Superior temporal gyrus (tissue), 1 donor: ENCODE measurements around the gene FIBP.

Experiments used
- DNase-seq: peaks from one replicate; pipeline ENCODE4 v3.0.0-alpha.2; 2016; ENCODE audit errors: extremely low spot score

FIBP gene

DNA sequence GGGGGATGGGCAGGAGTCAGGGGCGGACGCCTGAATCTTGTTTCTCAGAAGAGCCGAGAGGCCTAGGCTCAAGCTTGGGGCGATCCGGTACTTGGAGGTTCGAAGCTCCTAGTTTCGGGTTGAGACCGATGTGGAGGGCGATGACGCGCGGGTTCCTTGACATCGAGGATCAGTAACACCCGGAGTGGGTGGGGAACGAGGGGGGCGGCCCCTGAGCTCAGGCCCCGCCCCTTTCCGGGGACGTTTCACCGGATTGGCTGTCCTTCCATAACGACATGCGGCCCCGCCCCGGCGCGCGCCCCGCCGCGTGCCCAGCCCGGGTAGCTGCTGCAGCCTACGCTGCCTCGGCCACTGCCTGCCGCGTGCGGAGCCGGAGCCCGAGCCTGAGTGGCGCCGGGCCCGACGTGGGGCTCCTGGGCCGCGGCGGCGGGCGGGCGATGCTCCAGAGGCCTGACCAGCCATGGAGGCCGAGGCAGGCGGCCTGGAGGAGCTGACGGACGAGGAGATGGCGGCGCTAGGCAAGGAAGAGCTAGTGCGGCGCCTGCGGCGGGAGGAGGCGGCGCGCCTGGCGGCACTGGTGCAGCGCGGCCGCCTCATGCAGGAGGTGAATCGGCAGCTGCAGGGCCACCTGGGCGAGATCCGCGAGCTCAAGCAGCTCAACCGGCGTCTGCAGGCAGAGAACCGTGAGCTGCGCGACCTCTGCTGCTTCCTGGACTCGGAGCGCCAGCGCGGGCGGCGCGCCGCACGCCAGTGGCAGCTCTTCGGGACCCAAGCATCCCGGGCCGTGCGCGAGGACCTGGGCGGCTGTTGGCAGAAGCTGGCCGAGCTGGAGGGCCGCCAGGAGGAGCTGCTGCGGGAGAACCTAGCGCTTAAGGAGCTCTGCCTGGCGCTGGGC lies 2.3 kb upstream of the FIBP start, which contains the start of gene CCDC85B:
TSS of gene CCDC85B (plus strand) at position 350 of the 895 bp plus-strand sequence. CDS start at position 461, 111 bp downstream.
- DNase-seq, result peak; percentile 99

- DNase-seq, result no peak
Observed at GRCh38 chr11:65887723-65888162, 528 bp downstream of the FIBP start.

- DNase-seq, result no peak
Observed at GRCh38 chr11:65886826-65887722, 1.2 kb downstream of the FIBP start.

- DNase-seq, result no peak
Observed at GRCh38 chr11:65885808-65886536, 2.3 kb downstream of the FIBP start.

DNA sequence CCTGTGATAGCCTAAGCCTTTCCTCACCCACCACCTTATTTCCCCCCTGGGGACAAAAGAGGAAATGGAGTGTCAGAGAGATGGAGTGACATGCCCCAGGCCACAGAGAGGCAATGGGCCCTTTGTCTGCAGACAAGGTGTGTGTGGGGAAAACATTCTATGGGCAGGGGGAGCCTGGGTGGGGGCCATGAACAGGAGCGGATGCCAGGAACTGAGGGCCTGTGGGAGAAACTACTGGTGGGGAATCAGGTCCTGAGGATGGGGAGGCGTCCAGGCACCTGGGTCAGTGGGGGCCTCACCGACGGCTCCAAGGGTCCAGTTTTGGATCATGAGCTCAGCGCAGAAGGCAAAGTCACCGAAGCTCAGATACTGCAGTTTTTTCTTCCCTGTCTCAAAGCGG lies 3.0 kb downstream of the FIBP start:
- DNase-seq, result no peak

DNA sequence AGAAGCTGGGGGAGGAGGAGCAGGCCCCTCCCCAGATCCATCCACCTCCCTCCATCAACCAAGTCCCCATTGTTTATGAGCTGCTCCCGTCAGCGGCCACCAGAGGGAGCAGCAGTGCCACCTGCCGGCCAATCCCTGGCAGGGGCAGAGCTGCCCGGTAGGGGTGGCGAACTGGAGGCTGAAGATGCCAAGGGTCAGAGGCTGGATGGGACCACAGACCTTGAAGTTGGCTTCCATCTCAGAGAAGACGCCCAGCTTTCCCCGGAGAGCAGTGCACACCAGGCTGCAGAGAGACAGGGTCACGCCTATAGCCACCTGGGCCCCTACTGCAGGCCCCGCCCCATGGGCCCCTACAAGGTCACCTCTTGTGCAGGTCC lies 3.6 kb downstream of the FIBP start:
- DNase-seq, result peak; percentile 84

DNA sequence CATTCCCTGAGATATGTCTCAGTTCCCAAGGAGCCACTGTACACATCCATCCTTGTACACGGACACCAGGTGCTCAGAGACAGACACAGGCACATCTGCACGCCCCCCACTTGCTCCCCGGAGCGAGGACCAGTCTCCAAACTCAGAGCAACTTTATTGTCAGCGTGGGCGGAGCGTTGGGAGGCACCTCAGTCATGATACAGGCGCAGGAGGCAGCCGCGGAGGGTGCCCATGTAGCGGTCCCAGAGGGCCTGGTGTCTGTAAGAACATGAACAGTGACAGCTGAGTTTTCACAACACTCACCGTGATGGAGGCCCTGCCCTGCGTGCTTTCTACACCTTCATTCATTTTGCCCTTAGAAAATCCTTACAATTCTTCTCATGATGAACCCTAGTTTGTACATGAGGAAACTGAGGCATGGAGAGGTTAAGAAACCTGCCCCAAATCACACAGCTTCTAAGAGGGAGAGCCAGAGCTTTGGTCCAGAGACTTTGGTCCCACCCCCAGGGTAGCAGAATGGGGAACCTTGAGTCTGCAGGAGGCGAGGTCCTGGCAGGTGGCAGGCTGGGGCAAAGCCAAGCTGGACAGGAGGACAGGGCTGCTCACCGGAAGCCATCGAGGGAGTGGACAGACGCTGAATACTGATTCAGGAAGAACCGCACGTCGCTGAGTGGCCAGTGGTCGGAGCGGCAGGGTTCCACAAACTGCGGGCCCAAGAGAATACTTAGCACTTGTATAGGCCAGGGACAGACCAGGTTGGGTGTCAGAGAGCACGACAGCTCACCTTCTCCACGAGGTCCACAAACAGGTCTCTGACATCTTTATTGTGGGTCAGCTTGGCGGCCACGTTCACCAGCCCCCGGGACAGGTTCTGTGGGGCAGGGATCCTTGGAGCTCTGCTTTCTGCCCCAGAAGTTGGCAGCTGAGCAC lies 4.2 kb downstream of the FIBP start:
- no peak for DNase-seq

DNA sequence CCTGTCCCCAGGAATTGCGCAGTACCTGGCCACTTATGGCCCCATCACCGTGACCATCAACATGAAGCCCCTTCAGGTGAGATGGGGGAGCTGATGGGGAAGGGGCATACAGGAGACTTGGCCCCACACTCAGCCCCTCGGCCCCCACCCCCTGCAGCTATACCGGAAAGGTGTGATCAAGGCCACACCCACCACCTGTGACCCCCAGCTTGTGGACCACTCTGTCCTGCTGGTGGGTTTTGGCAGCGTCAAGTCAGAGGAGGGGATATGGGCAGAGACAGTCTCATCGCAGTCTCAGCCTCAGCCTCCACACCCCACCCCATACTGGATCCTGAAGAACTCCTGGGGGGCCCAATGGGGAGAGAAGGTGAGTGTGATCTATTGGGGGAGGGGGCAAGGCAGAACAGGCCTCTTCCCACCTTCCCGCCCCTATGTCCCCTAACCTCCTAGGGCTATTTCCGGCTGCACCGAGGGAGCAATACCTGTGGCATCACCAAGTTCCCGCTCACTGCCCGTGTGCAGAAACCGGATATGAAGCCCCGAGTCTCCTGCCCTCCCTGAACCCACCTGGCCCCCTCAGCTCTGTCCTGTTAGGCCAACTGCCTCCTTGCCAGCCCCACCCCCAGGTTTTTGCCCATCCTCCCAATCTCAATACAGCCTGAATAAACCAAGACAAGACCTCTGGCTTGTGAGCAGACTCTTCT lies 5.1 kb downstream of the FIBP start:
- no peak for DNase-seq

DNA sequence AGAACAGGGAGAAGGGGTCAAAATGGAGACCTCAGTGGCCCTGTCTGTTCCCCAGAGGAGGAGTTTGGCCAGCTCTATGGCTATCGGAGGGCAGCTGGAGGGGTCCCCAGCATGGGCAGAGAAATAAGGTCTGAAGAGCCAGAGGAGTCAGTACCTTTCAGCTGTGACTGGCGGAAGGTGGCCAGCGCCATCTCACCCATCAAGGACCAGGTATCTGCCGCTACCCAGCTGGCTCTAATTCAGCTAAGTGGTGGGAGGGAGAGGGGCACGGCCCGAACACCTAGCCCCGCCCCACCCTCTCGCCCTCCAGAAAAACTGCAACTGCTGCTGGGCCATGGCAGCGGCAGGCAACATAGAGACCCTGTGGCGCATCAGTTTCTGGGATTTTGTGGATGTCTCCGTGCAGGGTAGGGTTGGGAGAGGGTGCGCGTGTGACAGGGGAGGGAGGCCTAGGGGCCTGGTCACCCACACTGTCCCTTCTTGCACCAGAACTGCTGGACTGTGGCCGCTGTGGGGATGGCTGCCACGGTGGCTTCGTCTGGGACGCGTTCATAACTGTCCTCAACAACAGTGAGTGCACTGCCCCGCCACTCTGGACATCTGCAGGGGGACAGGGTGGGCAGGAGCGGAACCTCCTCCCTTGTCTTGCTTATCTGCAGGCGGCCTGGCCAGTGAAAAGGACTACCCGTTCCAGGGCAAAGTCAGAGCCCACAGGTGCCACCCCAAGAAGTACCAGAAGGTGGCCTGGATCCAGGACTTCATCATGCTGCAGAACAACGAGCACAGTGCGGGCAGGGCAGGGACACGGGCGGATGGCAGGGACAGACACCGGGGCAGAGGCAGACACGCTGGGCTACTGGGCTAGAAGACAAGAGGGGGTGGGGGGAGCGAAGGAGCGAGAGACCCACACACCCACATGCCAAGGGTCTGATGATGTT lies 5.9 kb downstream of the FIBP start:
- no peak for DNase-seq

DNA sequence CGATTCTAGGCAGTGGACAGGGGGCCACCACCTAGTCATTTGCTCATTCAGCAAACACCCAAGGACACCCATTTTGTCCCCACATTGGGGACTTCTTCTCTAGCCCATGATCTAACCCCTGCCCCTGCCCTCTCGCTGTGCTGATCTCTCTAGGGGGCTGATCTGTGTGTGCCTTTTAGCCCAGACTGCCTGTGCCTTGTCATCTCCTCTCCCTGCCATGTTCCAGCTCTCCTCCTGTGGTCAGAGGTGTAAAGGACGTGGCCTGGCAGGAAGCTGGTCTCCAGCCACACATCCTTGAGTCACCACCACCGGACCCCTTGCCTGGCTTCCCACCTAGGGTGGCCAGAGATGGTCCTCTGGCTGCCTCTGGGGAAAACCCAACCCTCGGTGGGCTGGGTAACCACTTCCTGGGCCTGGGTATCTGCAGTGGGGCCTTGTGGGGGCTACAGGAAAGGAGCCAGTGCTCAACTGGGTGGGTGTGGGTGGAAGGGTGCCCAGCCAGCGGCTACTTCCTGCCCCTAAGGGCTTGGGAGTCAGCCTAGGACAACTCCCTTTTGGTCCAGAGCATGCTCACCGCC lies 7.3 kb downstream of the FIBP start:
- no peak for DNase-seq

DNA sequence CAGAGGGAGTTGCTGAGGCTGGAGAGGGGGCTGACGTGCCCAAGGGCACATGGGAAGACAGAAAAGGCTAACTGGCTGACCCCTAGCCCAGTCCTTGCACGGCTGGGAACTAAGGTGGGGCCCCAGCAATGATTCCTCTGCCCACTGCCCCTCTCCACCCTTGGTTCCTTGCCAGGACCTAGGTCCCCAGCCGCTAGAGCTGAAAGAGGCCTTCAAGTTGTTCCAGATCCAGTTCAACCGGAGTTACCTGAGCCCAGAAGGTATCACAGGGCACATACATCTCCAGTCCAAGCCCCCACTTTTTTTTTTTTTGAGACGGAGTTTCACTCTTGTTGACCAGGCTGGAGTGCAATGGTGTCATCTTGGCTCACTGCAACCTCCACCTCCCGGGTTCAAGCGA lies 8.2 kb downstream of the FIBP start:
- no peak for DNase-seq

DNA sequence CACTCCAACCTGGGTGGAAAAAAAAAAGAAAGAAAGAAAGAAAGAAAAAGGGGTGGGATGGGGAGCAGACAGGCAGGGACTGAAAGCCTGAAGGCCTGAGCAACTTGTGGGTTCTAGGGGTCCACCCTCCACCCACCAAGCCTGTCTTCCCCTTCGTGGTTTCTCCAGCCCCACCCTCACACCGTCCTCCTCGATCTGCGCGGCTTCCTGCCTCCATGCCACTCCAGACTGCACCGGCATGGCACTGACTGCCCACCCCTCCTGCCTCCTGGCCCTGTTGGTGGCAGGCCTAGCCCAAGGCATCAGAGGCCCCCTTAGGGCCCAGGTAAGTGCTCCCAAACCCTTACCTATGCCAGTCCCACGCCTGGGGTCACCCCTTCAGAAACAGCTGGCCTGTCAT lies 8.7 kb downstream of the FIBP start, which contains the start of gene CTSW:
TSS of gene CTSW (plus strand) at position 221 of the 400 bp plus-strand sequence. CDS start at position 239, 18 bp downstream.
- DNase-seq, result no peak

GRCh38 chr11:65873318-65874156 lies 14.7 kb downstream of the FIBP start:
- peak; percentile 88 for DNase-seq

DNA sequence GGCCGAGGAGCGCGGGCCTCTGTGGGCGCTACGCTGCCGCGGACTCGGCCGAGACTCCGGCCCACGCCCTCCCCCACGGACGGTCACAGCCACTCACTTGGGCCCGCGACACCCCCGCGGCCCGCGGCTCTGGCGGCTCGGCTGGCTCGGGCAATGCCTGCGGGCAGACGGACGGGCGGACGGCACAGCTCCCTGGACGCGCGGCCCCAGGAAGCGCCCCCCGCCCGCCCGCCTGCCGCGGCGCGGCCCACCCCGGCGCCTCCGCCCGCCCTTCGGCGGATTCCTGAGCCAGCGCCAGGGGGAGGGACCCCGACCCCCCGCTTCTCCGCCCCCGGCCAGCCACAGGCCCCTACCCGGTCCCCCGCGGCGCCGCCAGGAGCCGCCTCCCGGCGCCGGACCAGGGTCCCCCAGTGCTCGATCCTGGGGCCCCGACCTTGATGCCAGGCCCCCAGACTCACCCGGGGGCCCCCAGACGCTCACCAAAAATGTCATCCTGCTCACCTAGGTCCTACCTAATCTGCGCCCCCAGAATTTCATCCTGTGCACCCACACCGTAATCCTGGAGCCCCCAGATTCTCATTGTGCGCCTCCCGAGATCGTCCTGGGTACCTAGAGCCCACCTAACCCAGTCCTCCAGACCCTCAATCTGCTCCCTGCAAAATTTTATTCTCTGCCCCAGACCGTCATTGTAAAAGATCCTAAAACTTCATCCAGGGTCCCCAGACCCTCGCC lies 15.5 kb downstream of the FIBP start, which contains the start of gene EFEMP2:
TSS of gene EFEMP2 (minus strand) at position 215 of the 732 bp plus-strand sequence. CDS start 446 bp downstream, outside the sequence.
- DNase-seq, result no peak

- no peak for DNase-seq
Observed at GRCh38 chr11:65871811-65872548, 16.3 kb downstream of the FIBP start.
